LHCN-M2 (cell line): ENCODE measurements around the gene PARPBP. TPM values are rescaled to one million over a fixed set of nuclear protein-coding genes. Genes with fewer than 3 reads are reported as not detected.

Experiments used
- total RNA-seq: library from RNA; depleted of rRNA; stranded (reverse); fragments of >200 nt; gene quantifications from 2 replicates; pipeline ENCODE4 v1.2.3, GENCODE V29; 2014; rRNA removed

The PARPBP gene
- total RNA-seq, 1 experiment from 2014 or later: 31.7 TPM

Other genes starting within 250 kb of the PARPBP start
- gene DRAM1, start 242.6 kb upstream of the PARPBP start, total RNA-seq: 7.7 and 10.4 TPM in 2 replicates
- gene WASHC3, start 58.2 kb upstream of the PARPBP start, total RNA-seq: 67.2 and 96.4 TPM in 2 replicates
- gene NUP37, start 69 bp upstream of the PARPBP start, total RNA-seq: 59.6 and 82.7 TPM in 2 replicates
- gene PMCH, start 77.7 kb downstream of the PARPBP start, total RNA-seq: not detected in 2 replicates